NCI-H510A (cell line): Measurements from ENCODE around the gene SLC25A41.
A peak's percentile ranks its signal among the peaks of the same experiment; 100 is the strongest.

Source experiments
- DNase-seq: peaks from one replicate; lab custom pipeline; 2025; lab: John Stamatoyannopoulos, UW

The SLC25A41 gene

DNA sequence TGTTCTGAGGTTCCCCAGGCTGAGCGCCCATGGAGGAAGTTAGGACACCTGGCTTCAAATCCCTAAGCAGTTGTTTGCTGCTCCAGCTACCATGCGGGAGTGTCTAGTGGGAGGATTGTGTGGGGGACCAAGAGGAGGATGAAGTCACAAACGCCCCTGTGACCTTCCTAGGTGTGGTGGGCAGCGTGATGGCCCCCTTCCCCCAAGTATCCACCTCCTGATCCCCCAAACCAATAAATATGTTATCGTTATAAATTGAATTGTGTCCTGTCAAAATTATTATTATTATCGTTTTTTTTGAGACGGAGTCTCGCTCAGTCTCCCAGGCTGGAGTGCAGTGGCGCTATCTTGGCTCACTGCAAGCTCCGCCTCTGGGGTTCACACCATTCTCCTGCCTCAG, at the start of gene SLC25A41:
Gene SLC25A41, minus strand, starts transcription at position 101 of the 400 bp plus-strand sequence. Its CDS starts 70 bp downstream, at position 31.
- DNase-seq: no peak

GRCh38 chr19:6483235-6483634, 49.7 kb upstream of the SLC25A41 start:
- DNase-seq: no peak

DNA sequence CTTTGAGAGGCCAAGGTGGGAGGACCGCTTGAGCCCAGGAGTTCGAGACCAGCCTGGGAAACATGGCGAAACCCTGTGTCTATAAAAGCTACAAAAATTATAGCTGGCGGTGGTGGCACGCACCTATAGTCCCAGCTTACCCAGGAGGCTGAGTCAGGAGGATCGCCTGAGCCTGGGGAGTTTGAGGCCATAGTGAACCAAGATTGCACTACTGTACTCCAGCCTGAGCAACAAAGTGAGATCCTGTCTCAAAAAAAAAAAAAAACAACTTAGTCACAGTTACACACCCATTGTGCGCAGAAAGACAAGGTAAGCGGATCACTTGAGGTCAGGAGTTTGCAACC, 48.8 kb upstream of the SLC25A41 start:
- DNase-seq: no peak

DNA sequence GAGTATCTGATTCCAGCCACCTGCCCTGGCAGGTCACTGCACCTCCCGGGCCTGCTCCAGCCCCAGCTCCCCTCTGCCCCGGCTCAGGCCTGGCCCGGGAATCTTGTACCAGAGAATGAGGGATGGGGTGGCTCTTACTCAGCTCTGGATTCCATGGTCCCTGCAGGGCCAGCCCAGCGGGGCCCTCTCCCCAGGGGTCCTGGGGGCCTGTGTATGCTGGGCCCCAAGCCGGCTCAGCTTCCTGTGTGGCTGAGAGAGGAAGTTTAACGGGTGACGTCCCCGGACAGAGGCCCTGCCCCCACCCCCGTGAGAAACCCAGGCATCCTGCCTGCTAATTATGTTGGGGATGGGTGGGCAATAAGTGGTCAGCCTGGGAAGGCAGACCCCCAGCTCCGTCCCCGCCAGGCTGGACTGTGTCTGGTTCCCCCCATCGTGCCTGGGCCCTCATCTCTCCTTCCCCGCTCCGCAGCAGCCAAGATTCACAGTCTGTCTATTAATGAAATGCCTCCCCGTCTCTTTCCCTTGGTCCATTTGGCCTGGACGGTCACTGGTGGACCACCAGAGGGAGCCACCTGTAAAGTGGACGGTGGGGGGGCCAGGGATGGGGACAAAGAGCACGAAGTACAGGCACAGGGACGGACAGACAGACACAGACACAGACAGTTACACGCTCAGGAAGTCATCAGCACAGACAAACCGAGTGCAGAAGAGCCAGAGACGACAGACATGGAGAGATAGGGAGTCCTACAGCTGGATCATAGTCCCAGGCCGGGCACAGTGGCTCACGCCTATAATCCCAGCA, 48.2 kb upstream of the SLC25A41 start, which contains the start of gene DENND1C:
Gene DENND1C, minus strand, starts transcription at position 247 of the 802 bp plus-strand sequence. Its CDS starts 92 bp downstream, at position 155.
- DNase-seq: no peak

DNA sequence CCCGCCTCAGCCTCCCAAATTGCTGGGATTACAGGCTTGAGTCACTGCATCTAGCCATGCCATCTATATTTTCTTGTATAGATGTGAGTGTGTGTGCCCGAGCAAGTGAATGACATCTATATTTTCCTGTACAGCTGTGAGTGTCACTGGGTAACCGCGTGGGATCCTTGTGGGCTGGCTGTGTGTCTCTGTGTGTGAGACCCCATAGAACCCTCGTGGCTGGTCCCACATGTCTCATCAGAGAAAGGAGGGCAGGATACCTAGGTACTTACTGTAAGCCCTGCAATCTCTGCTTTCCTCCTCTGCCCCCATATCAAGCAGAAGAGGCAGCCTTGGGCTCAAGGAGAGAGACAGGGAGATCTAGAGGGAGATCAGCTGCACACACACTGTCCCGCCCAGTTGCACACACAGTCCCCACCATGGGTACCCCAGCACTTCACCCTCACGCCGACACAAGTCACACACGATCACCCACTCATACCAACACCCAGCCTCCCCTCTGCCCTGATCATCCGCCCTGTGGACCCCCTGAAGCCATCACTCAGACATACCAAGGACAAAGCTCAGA, 47.4 kb upstream of the SLC25A41 start:
- no peak for DNase-seq

DNA sequence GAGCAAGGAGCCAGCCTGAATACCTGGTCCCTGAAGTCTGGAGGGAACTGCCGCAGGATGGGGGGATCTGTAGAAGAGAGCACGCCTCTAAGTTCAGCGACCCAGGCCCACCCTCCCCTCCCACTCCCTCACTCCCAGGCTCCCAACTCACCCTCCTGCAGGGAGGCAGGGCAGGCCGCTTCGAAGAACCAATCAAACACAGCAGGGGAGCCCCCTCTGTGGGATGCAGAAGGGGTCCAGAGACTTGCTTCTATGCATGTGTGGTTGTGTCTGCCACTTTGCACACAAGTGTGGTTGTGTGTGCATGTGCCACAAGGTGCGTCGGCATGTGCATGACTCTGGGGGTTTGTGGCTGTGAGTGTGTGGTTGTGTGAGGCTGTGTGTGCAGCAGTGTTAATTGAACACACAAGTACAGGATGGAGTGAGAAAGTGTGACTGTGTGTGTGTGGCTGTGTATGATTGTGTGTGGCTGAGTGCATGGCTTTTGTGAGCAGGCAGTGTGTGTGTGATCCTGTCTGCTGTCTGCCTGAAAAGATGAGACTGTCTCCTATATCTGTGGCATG, 46.4 kb upstream of the SLC25A41 start:
- DNase-seq: no peak

- DNase-seq: no peak
Measured at GRCh38 chr19:6478815-6479214, 45.3 kb upstream of the SLC25A41 start.

DNA sequence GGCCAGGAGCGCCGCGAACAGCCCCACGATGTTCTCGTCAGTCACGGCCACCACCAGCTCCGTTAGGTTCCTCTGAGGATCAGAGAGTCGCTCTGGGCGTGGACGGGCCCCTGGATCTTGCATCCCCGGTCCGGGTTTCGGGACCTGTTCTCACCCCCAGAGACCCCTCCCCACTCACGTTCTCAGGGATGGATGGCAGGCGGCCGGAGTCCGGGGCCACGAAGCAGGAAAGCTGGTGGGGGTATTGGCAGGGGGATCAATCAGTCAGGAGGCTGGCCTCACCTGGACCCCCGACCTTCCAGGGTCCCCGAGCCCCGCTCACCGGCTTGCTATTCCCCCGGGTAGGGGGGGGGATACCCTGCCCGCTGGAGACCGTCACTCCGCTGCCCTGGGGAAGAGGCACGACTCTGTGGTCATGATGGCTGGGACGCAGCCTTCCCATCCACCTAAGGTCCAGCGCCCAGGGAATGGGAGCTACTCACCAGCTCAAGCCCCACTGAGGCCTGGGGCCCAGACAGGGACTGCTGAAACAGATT, 43.4 kb upstream of the SLC25A41 start:
- no peak for DNase-seq

DNA sequence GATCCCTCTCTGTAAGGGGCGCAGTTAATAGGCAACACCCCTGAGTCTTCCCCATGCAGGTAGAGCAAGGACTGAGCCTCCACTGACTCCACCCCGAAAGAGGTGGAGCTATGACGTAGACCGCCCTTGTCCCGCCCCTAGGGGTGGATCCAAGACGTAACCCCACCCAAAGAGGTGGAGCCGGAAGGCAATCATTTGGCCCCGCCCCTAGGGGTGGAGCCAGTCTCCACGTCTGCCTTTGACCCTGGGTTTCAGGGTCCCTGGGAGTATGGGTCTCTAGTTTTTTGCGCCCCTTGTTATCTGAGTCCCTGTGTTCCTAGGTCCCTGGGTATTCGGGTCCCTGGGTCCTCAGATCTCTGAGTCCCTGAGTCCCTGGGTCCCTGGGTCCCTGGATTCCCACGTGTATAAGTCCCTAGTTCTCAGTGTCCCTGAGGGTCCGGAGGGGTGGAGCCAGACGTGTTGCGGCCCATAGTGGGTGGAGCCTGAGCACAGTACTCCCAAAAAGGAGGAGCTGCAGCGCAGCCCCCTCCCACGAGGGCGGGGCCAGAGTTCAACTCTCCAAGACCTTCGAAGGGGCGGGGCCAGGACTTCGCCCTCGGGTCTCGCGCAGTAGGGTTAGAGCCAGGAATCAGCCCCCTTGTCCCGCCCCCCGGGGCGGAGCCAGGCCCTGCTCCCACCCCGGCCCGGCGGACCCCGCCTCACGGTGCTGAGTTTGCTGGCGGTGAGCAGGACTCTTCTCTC, 42.8 kb upstream of the SLC25A41 start:
- no peak for DNase-seq

DNA sequence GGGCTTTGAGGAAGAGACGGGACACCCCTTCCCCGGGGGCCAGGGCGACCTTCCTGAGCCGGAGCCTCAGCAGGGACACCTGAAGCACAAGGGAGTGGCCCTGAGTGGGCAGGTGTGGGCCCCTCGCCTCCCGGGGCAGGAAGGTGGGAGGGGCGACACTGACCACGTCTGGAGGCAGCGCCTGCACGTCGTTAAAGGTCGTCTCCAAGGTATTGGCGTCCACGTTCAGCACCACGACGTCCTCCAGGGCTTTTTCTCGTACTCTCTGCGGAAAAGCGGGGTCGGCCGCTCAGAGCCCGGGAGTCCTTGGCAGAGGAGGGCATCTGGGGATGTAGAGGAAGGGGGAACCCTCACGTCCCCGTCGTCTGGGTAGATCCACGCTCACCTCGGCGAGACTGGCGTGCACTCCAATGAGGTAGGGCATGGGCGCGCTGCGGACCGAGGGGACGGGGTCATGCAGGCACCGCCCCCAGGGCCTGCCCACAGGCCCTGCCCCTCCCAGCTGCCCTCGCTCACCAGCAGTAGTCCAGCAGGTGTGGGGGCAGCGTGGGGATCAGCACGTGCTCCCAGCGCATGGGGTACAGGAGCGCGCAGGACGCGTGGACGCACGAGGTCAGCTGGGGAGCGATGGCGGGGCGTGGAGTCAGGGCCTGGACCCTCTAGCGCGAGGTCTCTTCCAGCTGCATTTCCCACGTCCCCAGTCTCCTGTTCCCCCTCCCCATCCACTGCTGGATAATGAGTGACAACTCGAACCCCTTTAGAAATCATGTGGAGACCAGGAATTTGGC, 42.0 kb upstream of the SLC25A41 start:
- DNase-seq: no peak

- DNase-seq: no peak
Measured at GRCh38 chr19:6473647-6474046, 40.1 kb upstream of the SLC25A41 start.

DNA sequence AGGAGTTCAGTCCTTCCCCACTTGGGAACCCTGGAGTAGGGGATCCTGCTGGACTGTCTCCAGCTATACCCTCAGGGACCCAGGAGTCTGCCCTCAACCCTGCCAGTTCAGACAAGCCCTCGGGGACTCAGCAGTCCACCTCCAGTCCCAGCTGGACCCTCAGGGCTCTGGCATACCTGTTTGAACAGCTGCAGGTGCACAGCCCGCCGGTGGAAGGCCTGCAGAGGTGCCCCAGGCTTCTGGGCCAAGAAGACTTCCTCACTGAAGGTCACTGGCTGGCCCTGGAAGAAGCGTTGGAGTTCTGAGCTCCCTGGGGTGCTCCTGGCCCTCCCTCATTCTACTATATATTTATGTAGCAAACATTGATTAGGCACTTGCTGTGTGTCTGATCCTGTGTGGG, 39.1 kb upstream of the SLC25A41 start:
- DNase-seq: no peak

DNA sequence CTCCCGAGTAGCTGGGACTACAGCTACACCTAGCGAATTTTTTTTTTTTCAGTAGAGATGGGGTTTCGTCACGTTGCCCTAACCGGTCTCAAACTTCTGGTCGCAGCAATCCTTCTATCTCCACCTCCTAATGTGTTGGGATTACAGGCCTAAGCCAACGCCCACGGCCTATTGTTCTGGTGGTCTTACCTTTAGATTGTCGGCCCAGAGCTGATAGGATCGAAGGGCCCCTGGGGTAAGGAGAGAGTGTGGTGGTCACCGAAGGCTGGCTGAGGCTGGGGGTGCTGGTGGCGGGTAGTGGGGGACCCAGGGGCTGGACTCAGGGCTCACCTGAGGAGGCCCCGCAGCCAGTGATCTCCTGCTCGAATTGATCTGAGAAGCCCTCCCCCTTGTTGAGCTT, 37.5 kb upstream of the SLC25A41 start:
- no peak for DNase-seq

GRCh38 chr19:6470173-6470572, 36.6 kb upstream of the SLC25A41 start:
- DNase-seq: no peak

DNA sequence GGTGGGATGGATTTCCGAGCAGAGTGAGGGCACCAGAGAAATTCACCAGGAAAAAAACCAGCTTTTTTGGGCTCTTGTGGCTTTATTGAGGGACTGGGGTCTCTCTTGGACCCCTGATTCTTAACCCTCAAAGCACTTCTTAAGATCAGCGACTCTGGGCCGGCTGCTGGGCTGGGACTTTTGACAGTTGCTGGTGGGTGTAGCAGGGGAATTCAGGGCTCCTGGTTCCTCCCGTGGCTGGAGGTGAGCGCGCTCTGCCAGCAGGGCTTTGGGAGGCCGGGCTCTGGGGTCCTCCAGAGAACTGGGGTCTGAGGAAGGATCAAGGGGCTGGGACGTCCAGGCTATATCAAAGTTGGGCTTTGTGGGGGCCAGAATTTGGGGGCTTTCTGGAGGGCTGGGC, 33.8 kb upstream of the SLC25A41 start:
- no peak for DNase-seq

GRCh38 chr19:6466526-6467248, 33.1 kb upstream of the SLC25A41 start:
- DNase-seq: no peak

- DNase-seq: no peak
Measured at GRCh38 chr19:6465663-6466062, 32.1 kb upstream of the SLC25A41 start.

GRCh38 chr19:6465006-6465405, 31.4 kb upstream of the SLC25A41 start:
- no peak for DNase-seq

DNA sequence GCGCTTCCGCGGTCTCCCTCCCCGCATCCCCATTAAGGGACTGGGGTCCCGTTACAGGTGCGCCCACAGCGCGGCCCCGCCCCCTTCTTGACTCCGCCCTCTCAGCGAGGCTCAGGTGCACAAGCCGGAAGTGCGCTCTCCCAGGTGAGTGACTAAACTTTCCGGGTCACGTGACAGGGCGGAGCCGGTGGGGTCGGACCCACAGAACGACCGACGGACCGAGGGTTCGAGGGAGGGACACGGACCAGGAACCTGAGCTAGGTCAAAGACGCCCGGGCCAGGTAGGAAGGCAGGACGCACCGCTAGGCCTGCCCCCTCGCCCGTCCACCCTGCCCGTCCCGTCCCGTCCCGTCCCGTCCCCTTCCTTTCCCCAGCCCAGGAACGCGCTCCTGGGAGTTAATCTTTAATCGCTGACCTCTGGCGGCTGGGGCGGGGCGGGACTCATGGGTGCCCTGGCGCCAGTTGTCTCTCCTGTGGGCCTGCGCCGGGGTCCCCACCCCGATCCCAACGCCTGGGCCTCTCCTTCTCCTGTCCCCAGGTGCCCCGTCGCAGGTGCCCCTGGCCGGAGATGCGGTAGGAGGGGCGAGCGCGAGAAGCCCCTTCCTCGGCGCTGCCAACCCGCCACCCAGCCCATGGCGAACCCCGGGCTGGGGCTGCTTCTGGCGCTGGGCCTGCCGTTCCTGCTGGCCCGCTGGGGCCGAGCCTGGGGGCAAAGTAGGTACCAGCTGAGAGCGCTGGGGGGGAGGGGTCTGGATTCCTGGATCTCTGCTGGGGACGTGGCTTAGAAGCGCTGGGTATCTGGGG, 30.7 kb upstream of the SLC25A41 start, which contains the start of gene CRB3:
Gene CRB3, plus strand, starts transcription at position 202 of the 804 bp plus-strand sequence. Its CDS starts 431 bp downstream, at position 633.
- DNase-seq: peak; percentile 89
